Activated CD4-positive, alpha-beta T cell treated with anti-CD3 and anti-CD28 coated beads for 48 hours (primary cell): ENCODE measurements around the gene ZC3H12C.
"Not testable (repeated sequence)": the region's sequence is repeated elsewhere in the genome, so short reads cannot be mapped to it uniquely, and the experiment has no call there.

Experiments
- DNase-seq: peaks from one replicate; pipeline ENCODE4 v3.0.0-alpha.2; 2020

Gene ZC3H12C

DNA sequence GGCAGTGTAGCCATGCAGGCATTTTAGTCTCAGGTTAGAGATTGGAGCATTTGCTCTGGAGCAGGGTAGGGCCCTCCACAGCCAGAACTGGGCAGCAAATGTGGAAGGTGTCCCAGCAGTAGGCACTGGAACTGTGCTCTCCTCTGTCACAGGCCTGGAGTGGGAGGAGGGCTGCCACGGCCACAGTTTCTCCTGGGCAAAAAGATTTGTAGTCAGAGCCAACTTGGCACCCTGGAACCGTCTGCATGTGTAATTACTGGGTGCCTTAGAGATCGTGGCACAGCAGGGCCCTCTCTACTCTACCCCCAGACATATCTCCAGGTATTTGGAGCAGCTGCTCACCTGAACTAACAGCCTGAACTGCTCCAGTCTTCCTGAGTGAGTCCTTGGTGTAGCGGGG is 93.7 kb downstream of the ZC3H12C start:
- no peak for DNase-seq

DNA sequence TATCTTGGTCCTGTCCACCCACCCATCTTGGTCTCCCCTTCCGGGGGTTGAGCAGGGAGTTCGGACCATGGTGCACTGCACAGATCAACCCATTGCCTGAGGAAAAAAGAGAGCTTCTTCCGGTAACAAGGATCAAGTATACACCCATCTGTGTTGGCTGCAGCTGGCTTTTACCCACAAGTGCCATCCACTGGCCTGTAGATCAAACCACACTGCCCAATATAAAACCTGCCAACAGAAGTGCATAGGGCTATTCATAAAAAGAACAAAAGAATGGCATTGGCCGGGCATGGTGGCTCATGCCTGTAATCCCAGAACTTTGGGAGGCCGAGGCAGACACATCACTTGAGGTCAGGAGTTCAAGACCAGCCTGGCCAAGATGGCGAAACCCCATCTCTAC is 94.5 kb downstream of the ZC3H12C start:
- DNase-seq, result no peak

DNA sequence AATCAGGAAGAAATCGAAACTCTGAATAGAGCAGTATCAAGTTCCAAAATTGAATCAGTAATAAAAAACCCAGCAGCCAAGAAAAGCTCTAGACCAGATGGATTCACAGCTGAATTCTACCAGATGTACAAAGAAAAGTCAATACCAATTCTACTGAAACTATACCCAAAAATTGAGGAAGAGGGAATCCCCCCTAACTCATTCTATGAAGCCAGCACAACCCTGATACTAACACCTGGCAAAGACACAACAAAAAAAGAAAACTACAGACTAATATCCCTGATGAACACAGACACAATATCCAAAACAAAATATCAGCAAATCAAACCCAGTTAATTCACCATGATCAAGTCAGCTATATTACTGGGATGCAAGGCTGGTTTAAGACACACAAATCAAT is 97.7 kb downstream of the ZC3H12C start:
- DNase-seq, result no peak

GRCh38 chr11:110192604-110193282 is 99.6 kb downstream of the ZC3H12C start:
- not testable (repeated sequence) for DNase-seq

- DNase-seq, result not testable (repeated sequence)
These were observed 101.1 kb downstream of the ZC3H12C start for GRCh38 chr11:110194211-110194766.

DNA sequence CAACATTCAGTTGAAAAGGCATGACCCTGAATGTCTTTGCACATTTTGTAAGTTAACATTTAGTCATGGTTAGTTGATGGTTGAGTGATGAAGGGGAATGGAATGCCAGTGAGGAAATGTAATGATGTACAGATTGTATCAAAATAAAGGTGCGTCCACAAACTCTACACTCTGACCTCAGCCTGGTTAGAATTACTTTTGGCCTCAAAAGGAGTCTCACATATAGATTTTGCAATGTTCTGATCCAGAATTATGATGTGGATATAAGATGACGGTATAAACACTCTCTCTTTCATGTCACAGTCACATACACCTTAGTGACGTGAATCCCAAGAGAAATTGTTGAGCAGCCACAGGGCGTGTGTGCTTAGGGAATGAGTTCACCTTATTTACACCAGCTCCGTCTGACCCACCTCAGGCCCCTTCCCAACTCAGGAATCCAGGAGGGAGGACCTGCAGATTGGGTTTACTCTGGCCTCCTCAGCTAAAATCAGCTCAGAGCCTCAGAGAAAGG is 103.1 kb downstream of the ZC3H12C start:
- DNase-seq, result no peak

DNA sequence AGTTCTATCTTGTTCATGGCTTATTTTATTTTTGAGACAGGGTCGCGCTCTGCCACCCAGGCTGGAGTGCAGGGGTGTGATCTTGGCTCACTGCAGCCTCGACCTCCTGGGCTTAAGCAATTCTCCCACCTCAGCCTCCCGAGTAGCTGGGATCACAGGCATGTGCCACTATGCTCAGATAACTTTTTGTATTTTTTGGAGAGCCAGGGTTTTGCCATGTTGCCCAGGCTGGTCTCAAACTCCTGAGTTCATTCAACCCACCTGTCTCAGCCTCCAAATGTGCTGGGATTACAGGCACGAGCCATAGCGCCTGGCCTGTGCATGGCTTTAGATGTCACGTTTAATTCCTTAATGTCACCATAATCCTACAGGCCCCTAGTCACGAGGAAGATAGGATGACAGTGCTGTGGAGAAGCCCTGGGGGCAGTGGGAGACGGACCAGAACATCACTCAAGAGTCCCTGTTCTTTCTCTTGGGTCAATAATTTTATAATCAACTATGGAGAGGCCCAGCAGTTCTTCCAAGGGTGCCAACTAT is 103.8 kb downstream of the ZC3H12C start:
- DNase-seq, result no peak

DNA sequence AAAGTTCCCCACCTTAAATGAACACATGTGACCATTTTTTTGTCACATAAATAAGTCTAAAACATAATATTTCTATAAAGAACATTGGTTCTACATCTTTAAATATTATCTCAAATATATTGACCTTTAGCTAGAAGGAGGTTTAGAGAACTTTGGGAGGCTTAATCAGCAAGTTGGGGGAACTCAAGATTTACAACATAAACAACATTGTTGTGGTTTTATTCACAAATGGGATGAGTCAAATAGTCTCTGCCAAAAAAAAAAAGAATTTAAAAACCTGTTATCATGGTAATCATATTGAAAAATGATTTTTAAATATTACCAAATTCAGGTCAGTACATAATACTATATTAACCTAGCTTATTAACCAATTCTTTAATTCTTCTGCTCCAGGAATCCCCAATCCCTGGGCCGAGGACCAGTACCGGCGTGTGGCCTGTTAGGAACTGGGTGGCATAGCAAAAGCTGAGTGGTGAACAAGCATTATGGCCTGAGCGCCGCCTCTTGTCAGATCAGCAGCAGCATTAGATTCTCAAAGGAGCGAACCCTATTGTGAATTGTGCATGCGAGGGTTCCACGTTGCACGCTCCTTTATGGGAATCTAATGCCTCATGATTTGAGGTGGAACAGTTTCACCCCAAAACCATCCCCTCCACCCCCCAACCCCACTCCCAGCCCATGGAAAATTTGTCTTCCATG is 105.0 kb downstream of the ZC3H12C start:
- DNase-seq, result no peak

DNA sequence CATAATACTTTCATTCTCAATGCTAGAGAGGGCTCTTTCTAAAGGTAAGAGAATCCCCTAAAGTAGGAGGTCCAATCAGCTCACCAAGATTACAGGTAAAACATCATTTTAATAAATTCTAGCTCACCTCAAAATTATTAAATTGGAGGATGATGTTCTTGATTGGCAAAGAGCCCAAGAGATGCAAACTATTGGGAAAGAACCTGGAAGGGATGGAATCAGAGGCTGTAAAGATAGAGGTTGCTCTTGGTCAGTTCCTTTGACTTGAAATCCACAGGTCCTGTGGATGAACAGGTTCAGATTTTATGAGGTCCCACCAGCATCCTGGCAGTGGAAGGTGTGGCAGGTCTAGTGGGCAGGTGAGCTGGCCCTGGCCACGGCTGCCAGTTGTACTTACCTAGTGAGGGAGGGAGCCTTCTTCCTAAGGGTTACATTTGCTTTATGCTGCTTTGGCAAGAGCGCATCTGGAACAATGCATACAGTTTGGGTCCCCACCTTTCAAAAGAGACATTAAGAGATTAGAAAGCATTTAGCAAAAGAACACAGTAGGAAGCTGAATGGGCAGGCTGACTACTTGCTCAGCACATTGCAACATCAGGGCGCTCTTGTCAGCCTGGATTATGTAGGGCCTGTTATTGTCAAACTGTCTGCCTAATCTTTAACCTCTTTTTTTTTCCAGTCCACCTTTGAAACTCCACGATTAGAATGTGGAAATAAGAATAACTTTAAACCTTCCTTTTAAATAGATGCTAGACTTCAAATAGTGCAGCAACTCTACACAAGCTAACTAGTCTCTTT is 106.2 kb downstream of the ZC3H12C start:
- DNase-seq, result no peak

GRCh38 chr11:110200241-110200640 is 107.0 kb downstream of the ZC3H12C start:
- no peak for DNase-seq

DNA sequence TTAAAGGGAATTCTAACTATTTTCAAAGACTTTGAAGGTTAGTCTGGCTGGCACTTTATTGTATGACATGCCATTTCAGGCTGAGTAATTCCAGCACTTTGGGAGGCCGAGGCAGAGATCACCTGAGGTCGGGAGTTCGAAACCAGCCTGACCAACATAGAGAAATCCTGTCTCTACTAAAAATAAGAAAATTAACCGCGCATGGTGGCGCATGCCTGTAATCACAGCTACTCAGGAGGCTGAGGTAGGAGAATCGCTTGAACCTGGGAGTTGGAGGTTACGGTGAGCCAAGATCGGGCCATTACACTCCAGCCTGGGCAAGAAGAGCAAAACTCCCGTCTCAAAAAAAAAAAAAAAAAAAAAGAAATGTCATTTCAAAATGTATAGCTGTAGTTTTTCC is 107.6 kb downstream of the ZC3H12C start:
- DNase-seq, result no peak

GRCh38 chr11:110207123-110207522 is 113.9 kb downstream of the ZC3H12C start:
- DNase-seq, result no peak

DNA sequence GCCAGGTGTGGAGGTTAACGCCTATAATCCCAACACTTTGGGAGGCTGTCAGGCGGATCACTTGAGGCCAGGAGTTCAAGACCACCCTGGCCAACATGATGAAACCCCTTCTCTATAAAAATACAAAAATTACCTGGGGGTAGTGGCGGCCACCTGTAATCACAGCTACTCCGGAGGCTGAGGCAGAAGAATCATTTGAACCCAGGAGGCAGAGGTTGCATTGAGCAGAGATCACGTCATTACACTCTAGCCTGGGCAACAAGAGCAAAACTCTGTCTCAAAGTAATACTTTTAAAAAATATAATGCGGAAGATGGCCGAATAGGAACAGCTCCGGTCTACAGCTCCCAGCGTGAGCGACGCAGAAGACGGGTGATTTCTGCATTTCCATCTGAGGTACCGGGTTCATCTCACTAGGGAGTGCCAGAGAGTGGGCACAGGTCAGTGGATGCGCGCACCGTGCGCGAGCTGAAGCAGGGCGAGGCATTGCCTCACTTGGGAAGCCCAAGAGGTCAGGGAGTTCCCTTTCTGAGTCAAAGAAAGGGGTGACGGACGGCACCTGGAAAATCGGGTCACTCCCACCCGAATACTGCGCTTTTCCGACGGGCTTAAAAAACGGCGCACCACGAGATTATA is 115.6 kb downstream of the ZC3H12C start:
- peak; percentile 22 for DNase-seq

DNA sequence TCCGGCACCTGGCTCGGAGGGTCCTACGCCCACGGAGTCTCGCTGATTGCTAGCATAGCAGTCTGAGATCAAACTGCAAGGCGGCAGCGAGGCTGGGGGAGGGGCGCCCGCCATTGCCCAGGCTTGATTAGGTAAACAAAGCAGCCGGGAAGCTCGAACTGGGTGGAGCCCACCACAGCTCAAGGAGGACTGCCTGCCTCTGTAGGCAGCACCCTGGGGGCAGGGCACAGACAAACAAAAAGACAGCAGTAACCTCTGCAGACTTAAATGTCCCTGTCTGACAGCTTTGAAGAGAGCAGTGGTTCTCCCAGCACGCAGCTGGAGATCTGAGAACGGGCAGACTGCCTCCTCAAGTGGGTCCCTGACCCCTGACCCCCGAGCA is 116.1 kb downstream of the ZC3H12C start:
- not testable (repeated sequence) for DNase-seq

DNA sequence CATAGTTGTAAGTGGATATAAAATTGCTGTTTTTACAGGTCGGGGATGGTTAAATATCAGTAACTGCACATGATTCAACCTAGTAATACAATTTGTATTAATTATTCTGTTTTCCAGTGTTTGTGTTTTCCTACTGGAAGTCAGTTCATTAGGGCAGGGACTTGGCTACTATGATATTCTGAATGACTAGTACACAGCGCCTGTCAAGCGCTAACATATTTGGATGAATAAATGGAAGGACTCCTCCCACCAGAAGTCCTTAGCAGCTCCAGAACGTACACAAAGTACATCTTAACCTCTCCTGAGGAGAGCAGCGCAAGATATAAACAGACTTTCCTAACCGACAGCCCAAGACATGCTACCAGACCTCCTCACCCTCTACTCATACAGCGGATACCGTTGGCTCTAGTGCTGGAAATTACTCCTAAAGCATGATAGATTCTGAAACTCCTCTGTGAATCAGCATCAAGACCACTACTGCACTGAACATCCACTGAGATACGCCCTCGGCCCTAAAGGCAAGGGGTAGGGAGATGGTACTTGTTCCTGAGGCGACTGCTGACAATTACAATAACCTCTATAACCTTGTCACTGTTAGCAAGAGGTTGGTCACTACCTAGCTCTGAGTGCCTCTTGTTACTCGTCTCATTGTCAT is 124.2 kb downstream of the ZC3H12C start:
- DNase-seq, result no peak

DNA sequence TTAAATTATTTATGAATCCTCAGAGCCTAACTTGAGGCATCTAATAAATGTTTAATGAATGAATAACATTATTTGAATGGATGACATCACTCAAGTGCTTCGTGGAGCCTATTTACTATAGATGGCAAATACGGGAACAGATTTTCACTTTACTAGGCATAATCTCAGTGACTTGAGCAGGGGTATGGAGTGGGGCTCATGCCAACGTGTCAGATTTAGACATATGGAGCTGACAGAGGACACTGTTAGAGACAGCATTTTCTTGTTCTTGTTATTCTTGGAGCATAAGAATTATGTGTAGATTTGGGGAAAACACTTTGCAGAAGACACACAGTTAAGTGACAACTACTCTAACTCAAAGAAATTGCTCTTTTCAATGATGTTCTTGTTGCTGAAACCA is 124.7 kb downstream of the ZC3H12C start:
- no peak for DNase-seq

DNA sequence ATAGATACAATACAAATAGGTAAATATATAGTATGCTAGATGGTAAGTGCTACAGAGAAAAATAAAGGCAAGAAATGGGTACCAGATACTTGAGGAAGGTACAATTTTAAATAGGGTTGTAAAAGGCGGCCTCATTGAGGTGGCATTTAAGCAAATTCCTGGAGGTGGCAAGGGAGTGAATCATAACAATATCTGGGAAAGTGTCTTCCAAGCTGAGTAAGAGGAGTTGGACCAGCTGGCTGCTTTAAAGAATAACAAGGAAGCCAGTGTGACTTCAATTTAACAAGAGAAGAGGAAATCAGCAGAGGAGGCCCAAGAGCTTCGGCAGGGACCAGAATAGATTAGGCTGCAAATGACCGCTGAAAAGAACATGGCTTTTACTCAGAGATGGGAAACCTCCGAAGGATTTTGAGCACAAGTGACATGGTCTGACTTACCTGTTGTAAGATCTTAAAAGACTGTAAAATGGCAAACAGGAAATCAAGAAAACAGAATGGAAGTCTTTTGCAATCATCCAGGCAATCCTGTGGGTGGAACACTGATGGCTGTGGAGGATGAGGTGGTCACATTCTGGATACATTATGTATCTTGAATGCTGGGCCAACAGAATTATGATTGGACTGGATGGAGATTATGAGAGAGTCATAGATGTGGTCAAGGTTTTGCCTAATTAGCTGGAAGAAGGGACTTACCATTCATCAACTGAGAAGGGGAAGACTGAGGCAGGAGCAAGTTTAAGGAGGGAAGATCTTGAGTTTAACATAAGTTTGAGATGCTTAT is 126.0 kb downstream of the ZC3H12C start:
- DNase-seq, result no peak
